HL-60 (cell line): ENCODE measurements around the gene ADAM12.

Source experiments
- DNase-seq, 2 experiments: peaks; one replicate each; pipeline ENCODE4 v3.0.0-alpha.2; 2010 to 2020; ENCODE audit warnings: low read depth in 1 of 2, low spot score in 1 of 2
- H3K27ac ChIP-seq: fragments of 250-450 bp; sonication (Bioruptor Pico); replicated peaks from 2 replicates; pipeline ENCODE4 v1.5.1; 2020; ENCODE audit warnings: mild to moderate bottlenecking, moderate library complexity
- H3K27me3 ChIP-seq: fragments of 250-450 bp; sonication (Bioruptor Pico); 2 replicates; pipeline ENCODE4 v1.5.1; 2021; ENCODE audit warnings: mild to moderate bottlenecking, moderate library complexity; ENCODE audit not compliant: insufficient read depth, poor library complexity, severe bottlenecking
- H3K4me3 ChIP-seq: replicated peaks from 2 replicates; pipeline ENCODE4 v1.5.1; 2011; ENCODE audit warnings: mild to moderate bottlenecking, control low read depth, low read length; ENCODE audit not compliant: insufficient read depth
- GABPA ChIP-seq: IDR thresholded peaks from 2 replicates; pipeline ENCODE4 v1.6.1; 2012; ENCODE audit warnings: low read depth
- POLR2AphosphoS5 ChIP-seq: IDR thresholded peaks from 2 replicates; pipeline ENCODE4 v1.6.1; 2012; ENCODE audit warnings: low read depth
- SPI1 ChIP-seq: IDR thresholded peaks from 2 replicates; pipeline ENCODE4 v1.6.1; 2012; ENCODE audit warnings: low read depth, mild to moderate bottlenecking, borderline replicate concordance
- TF ChIP-seq, protein P1 (sequence below): IDR thresholded peaks from 2 replicates; pipeline ENCODE4 v1.6.1; 2012; ENCODE audit warnings: low read depth; ENCODE audit not compliant: insufficient replicate concordance
- TF ChIP-seq, protein P2 (sequence below): IDR thresholded peaks from one replicate; pipeline ENCODE4 v1.5.1; 2011; ENCODE audit warnings: low read length, control low read depth, inconsistent platforms; ENCODE audit not compliant: insufficient read depth

ADAM12 gene

DNA sequence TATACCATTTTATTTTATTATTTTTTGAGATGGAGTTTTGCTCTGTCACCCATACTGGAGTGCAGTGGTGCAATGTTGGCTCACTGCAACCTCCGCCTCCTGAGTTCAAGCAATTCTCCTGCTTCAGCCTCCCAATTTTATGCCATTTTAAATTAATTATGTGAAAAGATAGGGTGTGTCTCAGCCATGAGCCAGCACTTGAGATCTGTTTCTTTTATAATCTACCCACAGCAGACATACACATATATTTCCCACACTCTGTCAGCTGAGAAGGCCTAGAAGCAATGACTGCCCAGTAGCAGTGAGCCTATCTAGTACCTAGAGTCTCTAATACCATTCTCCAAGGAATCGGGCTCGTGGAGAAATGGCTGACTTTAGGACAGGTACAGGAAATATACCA lies 70.5 kb downstream of the ADAM12 start:
- no peak overlapping the region for H3K27ac ChIP-seq
- TF ChIP-seq, protein P1, sequence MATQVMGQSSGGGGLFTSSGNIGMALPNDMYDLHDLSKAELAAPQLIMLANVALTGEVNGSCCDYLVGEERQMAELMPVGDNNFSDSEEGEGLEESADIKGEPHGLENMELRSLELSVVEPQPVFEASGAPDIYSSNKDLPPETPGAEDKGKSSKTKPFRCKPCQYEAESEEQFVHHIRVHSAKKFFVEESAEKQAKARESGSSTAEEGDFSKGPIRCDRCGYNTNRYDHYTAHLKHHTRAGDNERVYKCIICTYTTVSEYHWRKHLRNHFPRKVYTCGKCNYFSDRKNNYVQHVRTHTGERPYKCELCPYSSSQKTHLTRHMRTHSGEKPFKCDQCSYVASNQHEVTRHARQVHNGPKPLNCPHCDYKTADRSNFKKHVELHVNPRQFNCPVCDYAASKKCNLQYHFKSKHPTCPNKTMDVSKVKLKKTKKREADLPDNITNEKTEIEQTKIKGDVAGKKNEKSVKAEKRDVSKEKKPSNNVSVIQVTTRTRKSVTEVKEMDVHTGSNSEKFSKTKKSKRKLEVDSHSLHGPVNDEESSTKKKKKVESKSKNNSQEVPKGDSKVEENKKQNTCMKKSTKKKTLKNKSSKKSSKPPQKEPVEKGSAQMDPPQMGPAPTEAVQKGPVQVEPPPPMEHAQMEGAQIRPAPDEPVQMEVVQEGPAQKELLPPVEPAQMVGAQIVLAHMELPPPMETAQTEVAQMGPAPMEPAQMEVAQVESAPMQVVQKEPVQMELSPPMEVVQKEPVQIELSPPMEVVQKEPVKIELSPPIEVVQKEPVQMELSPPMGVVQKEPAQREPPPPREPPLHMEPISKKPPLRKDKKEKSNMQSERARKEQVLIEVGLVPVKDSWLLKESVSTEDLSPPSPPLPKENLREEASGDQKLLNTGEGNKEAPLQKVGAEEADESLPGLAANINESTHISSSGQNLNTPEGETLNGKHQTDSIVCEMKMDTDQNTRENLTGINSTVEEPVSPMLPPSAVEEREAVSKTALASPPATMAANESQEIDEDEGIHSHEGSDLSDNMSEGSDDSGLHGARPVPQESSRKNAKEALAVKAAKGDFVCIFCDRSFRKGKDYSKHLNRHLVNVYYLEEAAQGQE: no peak
- TF ChIP-seq, protein P2, sequence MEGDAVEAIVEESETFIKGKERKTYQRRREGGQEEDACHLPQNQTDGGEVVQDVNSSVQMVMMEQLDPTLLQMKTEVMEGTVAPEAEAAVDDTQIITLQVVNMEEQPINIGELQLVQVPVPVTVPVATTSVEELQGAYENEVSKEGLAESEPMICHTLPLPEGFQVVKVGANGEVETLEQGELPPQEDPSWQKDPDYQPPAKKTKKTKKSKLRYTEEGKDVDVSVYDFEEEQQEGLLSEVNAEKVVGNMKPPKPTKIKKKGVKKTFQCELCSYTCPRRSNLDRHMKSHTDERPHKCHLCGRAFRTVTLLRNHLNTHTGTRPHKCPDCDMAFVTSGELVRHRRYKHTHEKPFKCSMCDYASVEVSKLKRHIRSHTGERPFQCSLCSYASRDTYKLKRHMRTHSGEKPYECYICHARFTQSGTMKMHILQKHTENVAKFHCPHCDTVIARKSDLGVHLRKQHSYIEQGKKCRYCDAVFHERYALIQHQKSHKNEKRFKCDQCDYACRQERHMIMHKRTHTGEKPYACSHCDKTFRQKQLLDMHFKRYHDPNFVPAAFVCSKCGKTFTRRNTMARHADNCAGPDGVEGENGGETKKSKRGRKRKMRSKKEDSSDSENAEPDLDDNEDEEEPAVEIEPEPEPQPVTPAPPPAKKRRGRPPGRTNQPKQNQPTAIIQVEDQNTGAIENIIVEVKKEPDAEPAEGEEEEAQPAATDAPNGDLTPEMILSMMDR: no peak
- no peak for TF ChIP-seq POLR2AphosphoS5
- TF ChIP-seq GABPA: no peak
- no peak for TF ChIP-seq SPI1
- H3K27me3 ChIP-seq: no peaks in the 10 kb centered on the region
- no peak for DNase-seq
- H3K4me3 ChIP-seq: no peak overlapping the region

- H3K27ac ChIP-seq: no peak overlapping the region
- no peak overlapping the region for H3K4me3 ChIP-seq
- DNase-seq: no peak
- TF ChIP-seq POLR2AphosphoS5 (no peak), SPI1 (no peak), GABPA (no peak)
- TF ChIP-seq, protein P2: no peak
- TF ChIP-seq, protein P1: no peak
- no peaks in the 10 kb centered on the region for H3K27me3 ChIP-seq
These were observed 72.6 kb downstream of the ADAM12 start for GRCh38 chr10:126315494-126316177.

GRCh38 chr10:126314863-126315493 lies 73.3 kb downstream of the ADAM12 start:
- no peak for TF ChIP-seq SPI1
- TF ChIP-seq, protein P2: no peak
- TF ChIP-seq GABPA: no peak
- TF ChIP-seq, protein P1: no peak
- no peak for TF ChIP-seq POLR2AphosphoS5
- no peaks in the 10 kb centered on the region for H3K27me3 ChIP-seq
- no peak overlapping the region for H3K27ac ChIP-seq
- DNase-seq: no peak
- no peak overlapping the region for H3K4me3 ChIP-seq
